Stomach (tissue), 4 donors: ENCODE results near the gene CD80.

Source experiments
- EP300 ChIP-seq: sonication (generic); formaldehyde crosslinking; IDR thresholded peaks from one replicate; pipeline ENCODE4 v1.6.1; 2017; ENCODE audit warnings: antibody characterized with exemption
- POLR2A ChIP-seq, 4 donors: fragments of 450-650 bp; IDR thresholded peaks; one replicate each; pipeline ENCODE4 v1.6.1; 2016; ENCODE audit warnings: antibody characterized with exemption in 4 of 4, control low read depth in 2 of 4, mild to moderate bottlenecking in 1 of 4, moderate library complexity in 1 of 4
- POLR2AphosphoS5 ChIP-seq, 3 donors: sonication (generic); formaldehyde crosslinking; IDR thresholded peaks; one replicate each; pipeline ENCODE4 v1.6.1; 2016; ENCODE audit warnings: antibody characterized with exemption in 3 of 3
- TF ChIP-seq, protein P1 (sequence below), 7 experiments: fragments of 450-650 bp in 4 of 7; fragments of 200-600 bp in 3 of 7; sonication (generic) in 3 of 7; IDR thresholded peaks; one replicate each; pipeline ENCODE4 v1.5.1; 2016 to 2019; ENCODE audit warnings: antibody characterized with exemption in 7 of 7, control low read depth in 2 of 7, mild to moderate bottlenecking in 1 of 7

DNA sequence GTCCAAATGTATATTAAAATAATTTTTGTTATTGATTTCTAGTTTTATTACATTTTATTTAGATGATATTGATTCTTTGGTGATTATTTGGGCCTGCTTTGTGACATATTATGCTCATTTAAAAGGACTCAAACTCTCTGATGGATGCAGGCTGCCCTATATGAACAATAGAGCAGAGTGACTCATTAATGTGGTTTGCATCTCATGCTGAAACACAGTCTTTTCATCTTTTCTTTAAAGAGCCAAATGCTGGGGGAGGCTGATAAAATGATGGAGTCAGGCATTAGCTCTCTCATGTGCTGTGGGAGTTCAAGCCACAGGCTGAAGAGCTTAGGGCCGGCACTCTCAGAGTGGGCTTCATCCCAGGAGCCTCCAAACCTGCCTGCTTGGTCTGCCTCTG, 45.5 kb upstream of the CD80 start:
- TF ChIP-seq, protein P1, sequence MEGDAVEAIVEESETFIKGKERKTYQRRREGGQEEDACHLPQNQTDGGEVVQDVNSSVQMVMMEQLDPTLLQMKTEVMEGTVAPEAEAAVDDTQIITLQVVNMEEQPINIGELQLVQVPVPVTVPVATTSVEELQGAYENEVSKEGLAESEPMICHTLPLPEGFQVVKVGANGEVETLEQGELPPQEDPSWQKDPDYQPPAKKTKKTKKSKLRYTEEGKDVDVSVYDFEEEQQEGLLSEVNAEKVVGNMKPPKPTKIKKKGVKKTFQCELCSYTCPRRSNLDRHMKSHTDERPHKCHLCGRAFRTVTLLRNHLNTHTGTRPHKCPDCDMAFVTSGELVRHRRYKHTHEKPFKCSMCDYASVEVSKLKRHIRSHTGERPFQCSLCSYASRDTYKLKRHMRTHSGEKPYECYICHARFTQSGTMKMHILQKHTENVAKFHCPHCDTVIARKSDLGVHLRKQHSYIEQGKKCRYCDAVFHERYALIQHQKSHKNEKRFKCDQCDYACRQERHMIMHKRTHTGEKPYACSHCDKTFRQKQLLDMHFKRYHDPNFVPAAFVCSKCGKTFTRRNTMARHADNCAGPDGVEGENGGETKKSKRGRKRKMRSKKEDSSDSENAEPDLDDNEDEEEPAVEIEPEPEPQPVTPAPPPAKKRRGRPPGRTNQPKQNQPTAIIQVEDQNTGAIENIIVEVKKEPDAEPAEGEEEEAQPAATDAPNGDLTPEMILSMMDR (IDR thresholded peaks at IDR 0.05): no peak
- no peak for TF ChIP-seq EP300
- no peak for TF ChIP-seq POLR2AphosphoS5 (IDR thresholded peaks at IDR 0.05)
- no peak for TF ChIP-seq POLR2A (IDR thresholded peaks at IDR 0.05)
